IPS-20b (cell line): ENCODE results near the gene SCTR.
"Not testable (repeated sequence)": the region's sequence is repeated elsewhere in the genome, so short reads cannot be mapped to it uniquely, and the experiment has no call there.

Experiments used
- H3K27ac ChIP-seq: one replicate; pipeline ENCODE4 v1.5.1; 2013; ENCODE audit warnings: low read length
- H3K27me3 ChIP-seq: 2 replicates; pipeline ENCODE4 v1.6.1; 2013; ENCODE audit warnings: mild to moderate bottlenecking, low read length, inconsistent platforms; ENCODE audit not compliant: insufficient read depth
- H3K36me3 ChIP-seq: 2 replicates; pipeline ENCODE4 v1.6.1; 2013; ENCODE audit warnings: low read depth, mild to moderate bottlenecking, inconsistent platforms, low read length, moderate library complexity; ENCODE audit not compliant: insufficient read depth
- H3K4me1 ChIP-seq: 2 replicates; pipeline ENCODE4 v1.6.1; 2013; ENCODE audit warnings: mild to moderate bottlenecking, control low read depth, inconsistent platforms, low read length, moderate library complexity; ENCODE audit not compliant: insufficient read depth
- H3K4me3 ChIP-seq: 2 replicates; pipeline ENCODE4 v1.5.1; 2013; ENCODE audit warnings: mild to moderate bottlenecking, low read length, inconsistent platforms
- H3K9ac ChIP-seq: 2 replicates; pipeline ENCODE4 v1.6.1; 2013; ENCODE audit warnings: low read depth, mild to moderate bottlenecking, inconsistent platforms, low read length, moderate library complexity
- H3K9me3 ChIP-seq: 2 replicates; pipeline ENCODE4 v1.6.1; 2013; ENCODE audit warnings: mild to moderate bottlenecking, low read depth, low read length, inconsistent platforms; ENCODE audit not compliant: insufficient read depth

Gene SCTR

GRCh38 chr2:119407430-119408220 lies 116.7 kb downstream of the SCTR start:
- Histone ChIP-seq H3K9me3 (no peaks in the 10 kb centered on the region), H3K36me3 (no peaks in the 10 kb centered on the region), H3K27ac (no peak overlapping the region), H3K27me3 (no peaks in the 10 kb centered on the region), H3K4me3 (no peak overlapping the region), H3K4me1 (peaks cover 5% of the 10 kb centered on the region; the same call in 1 of the 2 replicates), H3K9ac (no peak overlapping the region)

- Histone ChIP-seq H3K36me3 (no peaks in the 10 kb centered on the region), H3K27me3 (no peaks in the 10 kb centered on the region), H3K4me3 (no peak overlapping the region), H3K4me1 (peaks cover 5% of the 10 kb centered on the region; the same call in 1 of the 2 replicates), H3K9me3 (no peaks in the 10 kb centered on the region), H3K27ac (no peak overlapping the region), H3K9ac (no peak overlapping the region)
Measured at GRCh38 chr2:119405151-119405550, 119.1 kb downstream of the SCTR start.

GRCh38 chr2:119403618-119404017 lies 120.7 kb downstream of the SCTR start:
- H3K27me3 ChIP-seq, H3K4me1 ChIP-seq, H3K27ac ChIP-seq, H3K36me3 ChIP-seq, H3K9me3 ChIP-seq, H3K4me3 ChIP-seq, H3K9ac ChIP-seq: not testable (repeated sequence)

- no peak overlapping the region for H3K27ac ChIP-seq
- no peaks in the 10 kb centered on the region for H3K9me3 ChIP-seq
- H3K36me3 ChIP-seq = no peaks in the 10 kb centered on the region
- no peaks in the 10 kb centered on the region for H3K27me3 ChIP-seq
- H3K4me3 ChIP-seq = no peak overlapping the region
- H3K4me1 ChIP-seq = peaks cover 1% of the 10 kb centered on the region; the same call in 1 of the 2 replicates
- H3K9ac ChIP-seq = no peak overlapping the region
Measured at GRCh38 chr2:119402645-119403560, 121.4 kb downstream of the SCTR start.

- Histone ChIP-seq H3K9ac (no peak overlapping the region), H3K4me3 (no peak overlapping the region), H3K27ac (no peak overlapping the region), H3K9me3 (no peaks in the 10 kb centered on the region), H3K27me3 (no peaks in the 10 kb centered on the region), H3K4me1 (no peaks in the 10 kb centered on the region), H3K36me3 (no peaks in the 10 kb centered on the region)
Measured at GRCh38 chr2:119402106-119402505, 122.2 kb downstream of the SCTR start.

- no peak overlapping the region for H3K9ac ChIP-seq
- no peaks in the 10 kb centered on the region for H3K9me3 ChIP-seq
- no peaks in the 10 kb centered on the region for H3K36me3 ChIP-seq
- no peak overlapping the region for H3K4me3 ChIP-seq
- H3K27ac ChIP-seq = no peak overlapping the region
- H3K27me3 ChIP-seq = no peaks in the 10 kb centered on the region
- H3K4me1 ChIP-seq = no peaks in the 10 kb centered on the region
Measured at GRCh38 chr2:119397196-119397595, 127.1 kb downstream of the SCTR start.

GRCh38 chr2:119393971-119394748 lies 130.1 kb downstream of the SCTR start:
- no peak overlapping the region for H3K4me3 ChIP-seq
- H3K36me3 ChIP-seq = no peaks in the 10 kb centered on the region
- no peak overlapping the region for H3K9ac ChIP-seq
- H3K27me3 ChIP-seq = no peaks in the 10 kb centered on the region
- H3K9me3 ChIP-seq = no peaks in the 10 kb centered on the region
- H3K27ac ChIP-seq = no peak overlapping the region
- H3K4me1 ChIP-seq = peaks cover 4% of the 10 kb centered on the region; the same call in 1 of the 2 replicates
